HG02610 (cell line): ENCODE measurements around the gene CENPM.

Experiments
- ATAC-seq: cut with Tn5 transposase; IDR thresholded peaks from one replicate; pipeline ENCODE4 v1.9.1; 2021; ENCODE audit warnings: mild to moderate bottlenecking, moderate library complexity; ENCODE audit not compliant: unreplicated experiment

CENPM gene

GRCh38 chr22:41933411-41934177 is 13.4 kb downstream of the CENPM start:
- ATAC-seq, result no peak

- ATAC-seq, result no peak
Measured at GRCh38 chr22:41932353-41932752, 14.6 kb downstream of the CENPM start.

- peak; percentile 24 for ATAC-seq
Measured at GRCh38 chr22:41931701-41932269, 15.2 kb downstream of the CENPM start.

- ATAC-seq, result no peak
Measured at GRCh38 chr22:41929418-41929810, 17.5 kb downstream of the CENPM start.

GRCh38 chr22:41928593-41929417 is 18.1 kb downstream of the CENPM start:
- ATAC-seq, result no peak

GRCh38 chr22:41927813-41928212 is 19.1 kb downstream of the CENPM start:
- ATAC-seq, result no peak

GRCh38 chr22:41925783-41926460 is 21.0 kb downstream of the CENPM start:
- peak; percentile 29 for ATAC-seq

GRCh38 chr22:41923595-41924276 is 23.2 kb downstream of the CENPM start:
- ATAC-seq, result no peak

GRCh38 chr22:41922940-41923594 is 23.9 kb downstream of the CENPM start:
- ATAC-seq, result no peak

GRCh38 chr22:41922328-41922727 is 24.6 kb downstream of the CENPM start:
- ATAC-seq, result no peak

GRCh38 chr22:41920271-41920976 is 26.5 kb downstream of the CENPM start:
- ATAC-seq, result peak; percentile 9

- peak; percentile 53 for ATAC-seq
Measured at GRCh38 chr22:41919357-41920224, 27.4 kb downstream of the CENPM start.

- no peak for ATAC-seq
Measured at GRCh38 chr22:41917903-41918791, 28.8 kb downstream of the CENPM start.

GRCh38 chr22:41917375-41917902 is 29.5 kb downstream of the CENPM start:
- ATAC-seq, result no peak

GRCh38 chr22:41916745-41917358 is 30.1 kb downstream of the CENPM start:
- ATAC-seq, result no peak

GRCh38 chr22:41915786-41916493 is 31.0 kb downstream of the CENPM start:
- no peak for ATAC-seq
